Measurements from ENCODE around the gene TSEN15. TPM values are rescaled to one million over a fixed set of nuclear protein-coding genes. Genes with fewer than 3 reads are reported as not detected.
A peak's percentile ranks its signal among the peaks of the same experiment; 100 is the strongest.

TSEN15 gene
- total RNA-seq (2021; fragmentation: NEBNext Ultra II Directional; extraction: Animal tissue kit (Norgen Biotek cat#: 25700)): 10 to 100 TPM; 32.7 to 47.0 (median 40.4) TPM
- long read RNA-seq, transcript TSEN15-203 (4 exons, 1,844 nt): minor isoform, 12 of 91 reads
- long read RNA-seq, transcript TSEN15-208 (4 exons, 2,219 nt): minor isoform, 15 of 91 reads
- long read RNA-seq, transcript TSEN15-216 (5 exons, 1,986 nt): major isoform, 56 of 91 reads
- long read RNA-seq, partial matches to known transcripts: 0 of 91 reads
- long read RNA-seq, other reads (novel, unspliced or antisense): 4 of 91 reads

GRCh38 chr1:184051485-184052193 is at the start of gene TSEN15:
Gene TSEN15, plus strand, starts transcription at chr1:184051730. Its CDS starts 26 bp downstream, at chr1:184051756.
- TF ChIP-seq, protein P1, sequence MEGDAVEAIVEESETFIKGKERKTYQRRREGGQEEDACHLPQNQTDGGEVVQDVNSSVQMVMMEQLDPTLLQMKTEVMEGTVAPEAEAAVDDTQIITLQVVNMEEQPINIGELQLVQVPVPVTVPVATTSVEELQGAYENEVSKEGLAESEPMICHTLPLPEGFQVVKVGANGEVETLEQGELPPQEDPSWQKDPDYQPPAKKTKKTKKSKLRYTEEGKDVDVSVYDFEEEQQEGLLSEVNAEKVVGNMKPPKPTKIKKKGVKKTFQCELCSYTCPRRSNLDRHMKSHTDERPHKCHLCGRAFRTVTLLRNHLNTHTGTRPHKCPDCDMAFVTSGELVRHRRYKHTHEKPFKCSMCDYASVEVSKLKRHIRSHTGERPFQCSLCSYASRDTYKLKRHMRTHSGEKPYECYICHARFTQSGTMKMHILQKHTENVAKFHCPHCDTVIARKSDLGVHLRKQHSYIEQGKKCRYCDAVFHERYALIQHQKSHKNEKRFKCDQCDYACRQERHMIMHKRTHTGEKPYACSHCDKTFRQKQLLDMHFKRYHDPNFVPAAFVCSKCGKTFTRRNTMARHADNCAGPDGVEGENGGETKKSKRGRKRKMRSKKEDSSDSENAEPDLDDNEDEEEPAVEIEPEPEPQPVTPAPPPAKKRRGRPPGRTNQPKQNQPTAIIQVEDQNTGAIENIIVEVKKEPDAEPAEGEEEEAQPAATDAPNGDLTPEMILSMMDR (IDR thresholded peaks at IDR 0.05): no peak
- peak; percentile 74 for DNase-seq
- Mint-ChIP-seq H3K36me3 (ENCODE audit: low read depth) (peaks cover 21% of the 10 kb centered on the region; the same call in 1 of the 2 replicates), H3K4me1 (ENCODE audit: low read depth) (peaks cover 55% of the 10 kb centered on the region), H3K27me3 (ENCODE audit: insufficient read depth) (no peaks in the 10 kb centered on the region), H3K9me3 (no peaks in the 10 kb centered on the region), H3K27ac (peak within 1 kb of the TSS; percentile 96), H3K4me3 (peak within 1 kb of the TSS; percentile 97)

- Mint-ChIP-seq H3K4me1 (ENCODE audit: low read depth) (peaks cover 40% of the 10 kb centered on the region), H3K27me3 (ENCODE audit: insufficient read depth) (no peaks in the 10 kb centered on the region), H3K4me3 (peak overlapping the region; percentile 68), H3K36me3 (ENCODE audit: low read depth) (no peaks in the 10 kb centered on the region), H3K9me3 (no peaks in the 10 kb centered on the region), H3K27ac (peak overlapping the region; percentile 88)
- peak; percentile 78 for DNase-seq
- TF ChIP-seq, protein P1 (IDR thresholded peaks at IDR 0.05): no peak
These were observed 49.5 kb upstream of the TSEN15 start for GRCh38 chr1:184002071-184002470.

DNA sequence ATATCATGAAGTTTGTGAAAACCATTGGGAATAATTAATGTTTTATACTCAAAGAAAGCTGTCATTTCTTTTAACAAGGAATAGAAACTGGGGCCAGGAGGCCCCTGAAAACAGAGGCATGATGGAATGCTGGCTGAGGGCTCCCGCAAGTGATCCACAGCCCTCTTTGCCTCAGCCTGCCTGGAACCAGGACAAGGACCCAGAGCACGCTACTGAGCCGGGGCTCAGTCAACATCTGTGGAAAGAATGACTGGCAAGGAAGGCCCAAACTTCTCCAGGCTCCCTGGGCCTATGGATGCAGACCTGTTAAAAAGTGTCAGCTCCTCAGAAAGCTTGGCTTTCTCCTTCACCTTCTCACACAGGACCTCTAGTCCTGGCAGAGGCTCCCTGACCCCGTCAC is 46.6 kb upstream of the TSEN15 start:
- Mint-ChIP-seq H3K9me3 (no peaks in the 10 kb centered on the region), H3K27ac (no peak overlapping the region), H3K36me3 (ENCODE audit: low read depth) (no peaks in the 10 kb centered on the region), H3K4me3 (no peak overlapping the region), H3K4me1 (ENCODE audit: low read depth) (peaks cover 30% of the 10 kb centered on the region), H3K27me3 (ENCODE audit: insufficient read depth) (no peaks in the 10 kb centered on the region)
- TF ChIP-seq, protein P1 (IDR thresholded peaks at IDR 0.05): no peak
- DNase-seq: no peak

DNA sequence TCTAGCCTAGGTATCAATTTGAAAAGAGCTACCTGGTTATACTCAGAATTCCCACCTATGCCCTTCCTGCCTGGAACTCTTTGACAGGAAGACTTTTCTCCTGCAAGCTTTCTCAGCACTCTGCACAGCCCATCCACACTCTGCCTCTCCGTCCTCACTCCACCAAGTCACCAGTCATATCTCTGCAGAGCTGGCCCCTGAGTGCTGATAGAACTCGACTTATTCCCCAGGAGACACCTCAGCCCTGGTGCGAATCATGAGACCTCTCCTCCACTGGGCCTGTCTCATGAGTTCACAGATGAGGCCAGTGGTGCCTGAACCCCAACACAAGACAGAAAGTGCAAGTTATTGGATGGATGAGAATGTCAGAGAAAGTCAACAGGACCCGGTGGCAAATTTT is 46.0 kb upstream of the TSEN15 start:
- Mint-ChIP-seq H3K27ac (no peak overlapping the region), H3K4me1 (ENCODE audit: low read depth) (peaks cover 24% of the 10 kb centered on the region), H3K9me3 (no peaks in the 10 kb centered on the region), H3K4me3 (no peak overlapping the region), H3K36me3 (ENCODE audit: low read depth) (no peaks in the 10 kb centered on the region), H3K27me3 (ENCODE audit: insufficient read depth) (no peaks in the 10 kb centered on the region)
- TF ChIP-seq, protein P1 (IDR thresholded peaks at IDR 0.05): no peak
- no peak for DNase-seq

- Mint-ChIP-seq H3K36me3 (ENCODE audit: low read depth) (0 out of 2 replicates have a peak, but pooled peaks cover 6% of the 10 kb centered on the region), H3K27me3 (ENCODE audit: insufficient read depth) (no peaks in the 10 kb centered on the region; the same call in 1 of the 2 replicates), H3K4me3 (no peak overlapping the region), H3K9me3 (no peaks in the 10 kb centered on the region), H3K4me1 (ENCODE audit: low read depth) (peaks cover 12% of the 10 kb centered on the region), H3K27ac (no peak overlapping the region)
- no peak for DNase-seq
- TF ChIP-seq, protein P1 (IDR thresholded peaks at IDR 0.05): no peak
These were observed 40.7 kb upstream of the TSEN15 start for GRCh38 chr1:184010788-184011187.

All from HFFc6 (cell line).